ENCODE results near the gene KIAA0232. TPM values are rescaled to one million over a fixed set of nuclear protein-coding genes. Genes with fewer than 3 reads are reported as not detected.

The KIAA0232 gene
- total RNA-seq, 1 experiment from 2014 or later = 5.5 TPM

GRCh38 chr4:6848717-6849305, 66.3 kb downstream of the KIAA0232 start:
- H3K36me3 ChIP-seq (ENCODE audit: low read depth, low read length) = peaks cover 24% of the 10 kb centered on the region

GRCh38 chr4:6849691-6850090, 67.2 kb downstream of the KIAA0232 start:
- no TSS peak for BruUV-seq (replicated peaks)
- ChIA-PET POLR2A (ENCODE audit: unreplicated experiment) (no interaction called here), CTCF (no interaction called here)
- Histone ChIP-seq H3K9ac (ENCODE audit: low read length) (no peak overlapping the region), H3K36me3 (ENCODE audit: low read depth, low read length) (peaks cover 24% of the 10 kb centered on the region), H3K79me2 (ENCODE audit: low read length) (no peaks in the 10 kb centered on the region; the same call in 1 of the 2 replicates), H3K27ac (ENCODE audit: low read length) (no peak overlapping the region), H2AFZ (ENCODE audit: low read length) (no peak overlapping the region), H3K9me2 (replicated peaks; ENCODE audit: low read length) (no peaks in the 10 kb centered on the region), H4K20me1 (ENCODE audit: low read length) (no peaks in the 10 kb centered on the region), H3K9me3 (ENCODE audit: low read length) (no peaks in the 10 kb centered on the region), H3K4me3 (ENCODE audit: low read length) (no peak overlapping the region), H3K27me3 (ENCODE audit: low read length) (no peaks in the 10 kb centered on the region), H3F3A (ENCODE audit: low read length, unreplicated experiment) (no peaks in the 10 kb centered on the region), H3K4me2 (ENCODE audit: low read length) (no peak overlapping the region), H3K4me1 (ENCODE audit: insufficient read depth, low read length) (no peaks in the 10 kb centered on the region)
- intact Hi-C loops (cut with micrococcal nuclease) = no loop called here
- ATAC-seq (no peak), DNase-seq (no peak)
- TF ChIP-seq, protein P1, sequence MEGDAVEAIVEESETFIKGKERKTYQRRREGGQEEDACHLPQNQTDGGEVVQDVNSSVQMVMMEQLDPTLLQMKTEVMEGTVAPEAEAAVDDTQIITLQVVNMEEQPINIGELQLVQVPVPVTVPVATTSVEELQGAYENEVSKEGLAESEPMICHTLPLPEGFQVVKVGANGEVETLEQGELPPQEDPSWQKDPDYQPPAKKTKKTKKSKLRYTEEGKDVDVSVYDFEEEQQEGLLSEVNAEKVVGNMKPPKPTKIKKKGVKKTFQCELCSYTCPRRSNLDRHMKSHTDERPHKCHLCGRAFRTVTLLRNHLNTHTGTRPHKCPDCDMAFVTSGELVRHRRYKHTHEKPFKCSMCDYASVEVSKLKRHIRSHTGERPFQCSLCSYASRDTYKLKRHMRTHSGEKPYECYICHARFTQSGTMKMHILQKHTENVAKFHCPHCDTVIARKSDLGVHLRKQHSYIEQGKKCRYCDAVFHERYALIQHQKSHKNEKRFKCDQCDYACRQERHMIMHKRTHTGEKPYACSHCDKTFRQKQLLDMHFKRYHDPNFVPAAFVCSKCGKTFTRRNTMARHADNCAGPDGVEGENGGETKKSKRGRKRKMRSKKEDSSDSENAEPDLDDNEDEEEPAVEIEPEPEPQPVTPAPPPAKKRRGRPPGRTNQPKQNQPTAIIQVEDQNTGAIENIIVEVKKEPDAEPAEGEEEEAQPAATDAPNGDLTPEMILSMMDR (conservative IDR thresholded peaks at IDR 0.05; ENCODE audit: low read depth, low read length) = no peak
- TF ChIP-seq EZH2phosphoT487 (IDR thresholded peaks at IDR 0.05; ENCODE audit: borderline replicate concordance, low read length) (no peak), EZH2 (IDR thresholded peaks at IDR 0.05; ENCODE audit: low read length, unreplicated experiment) (no peak)

More at GRCh38 chr4:6848717-6849305, 66.3 kb downstream of the KIAA0232 start:
- Histone ChIP-seq H3K79me2 (ENCODE audit: low read length) (no peaks in the 10 kb centered on the region; the same call in 1 of the 2 replicates), H3K4me1 (ENCODE audit: insufficient read depth, low read length) (no peaks in the 10 kb centered on the region), H3K27ac (ENCODE audit: low read length) (no peak overlapping the region), H3K9me3 (ENCODE audit: low read length) (no peaks in the 10 kb centered on the region), H2AFZ (ENCODE audit: low read length) (no peak overlapping the region), H3K4me2 (ENCODE audit: low read length) (no peak overlapping the region), H3F3A (ENCODE audit: low read length, unreplicated experiment) (no peaks in the 10 kb centered on the region), H3K4me3 (ENCODE audit: low read length) (no peak overlapping the region), H3K9me2 (replicated peaks; ENCODE audit: low read length) (no peaks in the 10 kb centered on the region), H4K20me1 (ENCODE audit: low read length) (no peaks in the 10 kb centered on the region), H3K9ac (ENCODE audit: low read length) (no peak overlapping the region), H3K27me3 (ENCODE audit: low read length) (no peaks in the 10 kb centered on the region)
- TF ChIP-seq EZH2 (IDR thresholded peaks at IDR 0.05; ENCODE audit: low read length, unreplicated experiment) (no peak), EZH2phosphoT487 (IDR thresholded peaks at IDR 0.05; ENCODE audit: borderline replicate concordance, low read length) (no peak)
- TF ChIP-seq, protein P1 (conservative IDR thresholded peaks at IDR 0.05; ENCODE audit: low read depth, low read length) = no peak
- DNase-seq (no peak), ATAC-seq (no peak)
- ChIA-PET POLR2A (ENCODE audit: unreplicated experiment) (no interaction called here), CTCF (no interaction called here)
- BruUV-seq (replicated peaks) = no TSS peak
- intact Hi-C loops (cut with micrococcal nuclease) = no loop called here

- CTCF ChIA-PET = no interaction called here
- H3K9ac ChIP-seq (ENCODE audit: low read length) = no peak overlapping the region
- peaks cover 3% of the 10 kb centered on the region; the same call in 1 of the 2 replicates for H3K79me2 ChIP-seq (ENCODE audit: low read length)
- H3F3A ChIP-seq (ENCODE audit: low read length, unreplicated experiment) = no peaks in the 10 kb centered on the region
- TF ChIP-seq EZH2phosphoT487 (IDR thresholded peaks at IDR 0.05; ENCODE audit: borderline replicate concordance, low read length) (no peak), EZH2 (IDR thresholded peaks at IDR 0.05; ENCODE audit: low read length, unreplicated experiment) (no peak)
- TF ChIP-seq, protein P1 (conservative IDR thresholded peaks at IDR 0.05; ENCODE audit: low read depth, low read length) = no peak
- DNase-seq = no peak
- no peaks in the 10 kb centered on the region for H3K9me3 ChIP-seq (ENCODE audit: low read length)
- peaks cover 8% of the 10 kb centered on the region for H3K4me1 ChIP-seq (ENCODE audit: insufficient read depth, low read length)
- H4K20me1 ChIP-seq (ENCODE audit: low read length) = no peaks in the 10 kb centered on the region
- H3K4me2 ChIP-seq (ENCODE audit: low read length) = no peak overlapping the region
- no peaks in the 10 kb centered on the region for H3K9me2 ChIP-seq (replicated peaks; ENCODE audit: low read length)
- no peak overlapping the region for H3K4me3 ChIP-seq (ENCODE audit: low read length)
- peaks cover 24% of the 10 kb centered on the region for H3K36me3 ChIP-seq (ENCODE audit: low read depth, low read length)
- POLR2A ChIA-PET (ENCODE audit: unreplicated experiment) = no interaction called here
- H3K27ac ChIP-seq (ENCODE audit: low read length) = no peak overlapping the region
- no peak overlapping the region for H2AFZ ChIP-seq (ENCODE audit: low read length)
- ATAC-seq = no peak
- intact Hi-C loops (cut with micrococcal nuclease) = no loop called here
- no TSS peak for BruUV-seq (replicated peaks)
- no peaks in the 10 kb centered on the region for H3K27me3 ChIP-seq (ENCODE audit: low read length)
These were observed 68.9 kb downstream of the KIAA0232 start for GRCh38 chr4:6851431-6851830.
